ENCODE measurements around the gene P4HB.

P4HB gene

GRCh38 chr17:81895400-81895799, 35.1 kb upstream of the P4HB start:
- DNase-seq = no peak

GRCh38 chr17:81891303-81891552, 30.9 kb upstream of the P4HB start:
- DNase-seq = no peak

GRCh38 chr17:81890447-81891302, 30.3 kb upstream of the P4HB start:
- no peak for DNase-seq

GRCh38 chr17:81889602-81890001, 29.3 kb upstream of the P4HB start:
- DNase-seq = no peak

- DNase-seq = no peak
Observed at GRCh38 chr17:81888988-81889595, 28.8 kb upstream of the P4HB start.

GRCh38 chr17:81888105-81888987, 28.0 kb upstream of the P4HB start:
- no peak for DNase-seq

- no peak for DNase-seq
Observed at GRCh38 chr17:81885869-81886548, 25.7 kb upstream of the P4HB start.

- DNase-seq = no peak
Observed at GRCh38 chr17:81885454-81885853, 25.1 kb upstream of the P4HB start.

GRCh38 chr17:81884968-81885367, 24.6 kb upstream of the P4HB start:
- no peak for DNase-seq

- no peak for DNase-seq
Observed at GRCh38 chr17:81884520-81884919, 24.2 kb upstream of the P4HB start.

GRCh38 chr17:81879121-81879520, 18.8 kb upstream of the P4HB start:
- DNase-seq = no peak

- DNase-seq = no peak
Observed at GRCh38 chr17:81878294-81878693, 18.0 kb upstream of the P4HB start.

- no peak for DNase-seq
Observed at GRCh38 chr17:81877569-81877968, 17.2 kb upstream of the P4HB start.

- peak; percentile 90 for DNase-seq
Observed at GRCh38 chr17:81871387-81872230, 11.3 kb upstream of the P4HB start.

GRCh38 chr17:81870981-81871386, 10.6 kb upstream of the P4HB start, which contains the start of gene ARHGDIA:
Gene ARHGDIA (minus strand): TSS chr17:81871337. CDS start chr17:81869930, 1,407 bp downstream.
- DNase-seq = no peak

- peak; percentile 46 for DNase-seq
Observed at GRCh38 chr17:81870131-81870980, 10.0 kb upstream of the P4HB start.

GRCh38 chr17:81869221-81870130, 9.1 kb upstream of the P4HB start:
- DNase-seq = peak; percentile 48

- peak; percentile 87 for DNase-seq
Observed at GRCh38 chr17:81868674-81869220, 8.4 kb upstream of the P4HB start.

- no peak for DNase-seq
Observed at GRCh38 chr17:81867991-81868673, 7.8 kb upstream of the P4HB start.
